Fibroblast of mammary gland (primary cell): ENCODE data around the gene TNFSF13B.

Source experiments
- DNase-seq: peaks from one replicate; pipeline ENCODE4 v3.0.0-alpha.2; 2010; ENCODE audit warnings: low read depth
- H3K4me3 ChIP-seq: 2 replicates; pipeline ENCODE4 v1.5.1; 2011; ENCODE audit warnings: low read depth, mild to moderate bottlenecking, low read length, moderate library complexity; ENCODE audit not compliant: control insufficient read depth
- TF ChIP-seq, protein P1 (sequence below): conservative IDR thresholded peaks from 2 replicates; pipeline ENCODE4 v1.5.1; 2011; ENCODE audit warnings: low read depth, low read length, inconsistent platforms; ENCODE audit not compliant: control insufficient read depth, insufficient read depth

Gene TNFSF13B

DNA sequence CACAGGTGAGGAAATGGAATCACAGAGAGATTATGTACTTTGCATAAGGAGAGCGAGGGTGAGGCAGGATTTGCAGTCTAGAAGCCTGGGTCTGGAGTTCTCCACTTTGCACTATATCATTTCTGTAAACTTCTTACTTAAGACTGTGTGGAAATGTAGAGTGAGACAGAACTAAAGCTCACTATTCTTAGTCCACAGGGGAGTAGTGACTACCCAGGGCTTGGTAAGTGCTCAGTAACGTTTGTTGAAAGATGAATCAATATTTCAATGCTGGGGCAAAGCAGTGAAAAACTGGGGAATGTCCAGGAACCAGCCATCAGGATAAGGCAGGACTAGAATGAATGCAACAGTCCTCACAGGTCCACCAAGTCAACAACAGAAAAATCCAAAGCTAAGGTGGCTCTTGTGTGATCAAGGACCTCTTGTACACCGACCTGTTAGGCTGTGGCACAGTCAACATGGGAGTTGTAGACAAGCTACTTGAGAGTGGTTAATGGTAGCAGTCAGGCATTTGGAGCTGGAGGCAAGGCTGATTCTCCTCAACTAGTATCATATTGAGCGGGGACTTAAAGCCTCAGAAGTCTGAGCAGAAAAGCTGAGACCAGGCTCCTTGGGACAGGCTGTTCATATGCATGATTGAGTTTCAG, 929 bp upstream of the TNFSF13B start:
- no peak for DNase-seq
- TF ChIP-seq, protein P1, sequence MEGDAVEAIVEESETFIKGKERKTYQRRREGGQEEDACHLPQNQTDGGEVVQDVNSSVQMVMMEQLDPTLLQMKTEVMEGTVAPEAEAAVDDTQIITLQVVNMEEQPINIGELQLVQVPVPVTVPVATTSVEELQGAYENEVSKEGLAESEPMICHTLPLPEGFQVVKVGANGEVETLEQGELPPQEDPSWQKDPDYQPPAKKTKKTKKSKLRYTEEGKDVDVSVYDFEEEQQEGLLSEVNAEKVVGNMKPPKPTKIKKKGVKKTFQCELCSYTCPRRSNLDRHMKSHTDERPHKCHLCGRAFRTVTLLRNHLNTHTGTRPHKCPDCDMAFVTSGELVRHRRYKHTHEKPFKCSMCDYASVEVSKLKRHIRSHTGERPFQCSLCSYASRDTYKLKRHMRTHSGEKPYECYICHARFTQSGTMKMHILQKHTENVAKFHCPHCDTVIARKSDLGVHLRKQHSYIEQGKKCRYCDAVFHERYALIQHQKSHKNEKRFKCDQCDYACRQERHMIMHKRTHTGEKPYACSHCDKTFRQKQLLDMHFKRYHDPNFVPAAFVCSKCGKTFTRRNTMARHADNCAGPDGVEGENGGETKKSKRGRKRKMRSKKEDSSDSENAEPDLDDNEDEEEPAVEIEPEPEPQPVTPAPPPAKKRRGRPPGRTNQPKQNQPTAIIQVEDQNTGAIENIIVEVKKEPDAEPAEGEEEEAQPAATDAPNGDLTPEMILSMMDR: no peak

GRCh38 chr13:108270442-108270841, 924 bp downstream of the TNFSF13B start:
- DNase-seq: no peak
- no peak overlapping the region for H3K4me3 ChIP-seq
- TF ChIP-seq, protein P1: no peak

More for the DNA sequence above, 929 bp upstream of the TNFSF13B start:
- no peak overlapping the region for H3K4me3 ChIP-seq

GRCh38 chr13:108272333-108272732, 2.8 kb downstream of the TNFSF13B start:
- peak; percentile 43 for DNase-seq
- TF ChIP-seq, protein P1: no peak

DNA sequence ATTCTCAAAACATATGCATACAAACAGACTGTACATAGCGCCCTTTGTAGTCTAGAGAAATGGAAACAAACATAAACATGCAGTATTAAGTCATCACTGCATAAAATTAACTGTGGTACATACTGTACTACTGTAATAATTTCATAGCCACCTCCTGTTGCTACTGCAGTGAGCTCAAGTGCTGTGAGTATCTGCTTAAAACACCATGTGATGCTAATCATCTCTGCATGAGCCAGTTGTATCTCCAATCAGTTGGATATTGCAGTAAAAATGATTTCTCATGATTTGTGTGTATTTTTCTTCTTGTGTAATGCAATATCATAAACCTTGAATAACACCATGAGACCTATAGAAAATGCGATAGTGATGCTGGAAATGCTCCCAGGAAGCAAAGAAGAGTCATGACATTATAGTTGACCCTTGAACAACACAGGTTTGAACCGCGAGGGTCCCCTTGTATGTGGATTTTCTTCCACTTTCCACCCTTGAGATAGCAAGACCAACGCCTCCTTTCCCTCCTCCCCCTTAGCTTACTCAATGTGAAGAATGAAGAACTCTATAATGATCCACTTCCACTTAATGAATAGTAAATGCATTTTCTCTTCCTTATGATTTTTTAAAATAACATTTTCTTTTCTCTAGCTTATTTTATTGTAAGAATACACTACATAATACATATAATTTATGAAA, 4.1 kb downstream of the TNFSF13B start:
- TF ChIP-seq, protein P1: no peak

More at GRCh38 chr13:108272333-108272732, 2.8 kb downstream of the TNFSF13B start:
- no peak overlapping the region for H3K4me3 ChIP-seq

GRCh38 chr13:108274718-108275117, 5.2 kb downstream of the TNFSF13B start:
- DNase-seq: no peak
- TF ChIP-seq, protein P1: no peak
- H3K4me3 ChIP-seq: no peak overlapping the region

More for the DNA sequence above, 4.1 kb downstream of the TNFSF13B start:
- no peak for DNase-seq
- H3K4me3 ChIP-seq: no peak overlapping the region

DNA sequence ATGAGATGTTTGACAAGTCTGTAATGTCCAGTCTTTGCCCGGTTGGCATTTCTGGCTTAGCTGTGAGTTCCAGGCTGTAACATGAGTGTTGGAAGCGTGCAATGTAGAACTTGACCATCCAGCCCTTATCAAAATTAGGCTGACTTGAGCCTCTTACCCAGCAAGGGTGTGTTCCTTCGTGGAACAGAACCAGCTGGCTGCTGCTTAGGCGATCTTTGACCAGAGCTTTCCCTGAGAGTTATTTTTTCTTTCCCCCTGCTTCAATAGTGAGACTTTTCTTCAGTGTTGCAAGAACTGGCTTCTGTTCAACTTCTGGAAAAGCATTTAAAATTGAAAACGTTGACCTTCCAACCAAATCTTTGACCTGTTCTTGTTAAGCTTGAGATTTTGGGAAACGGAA, 6.5 kb downstream of the TNFSF13B start:
- H3K4me3 ChIP-seq: no peak overlapping the region
- TF ChIP-seq, protein P1: no peak
- peak; percentile 23 for DNase-seq
